ENCODE measurements around the gene ADGRG7. TPM values are rescaled to one million over a fixed set of nuclear protein-coding genes. Genes with fewer than 3 reads are reported as not detected.

The ADGRG7 gene
- total RNA-seq, 1 experiment from 2014 or later = not detected

GRCh38 chr3:100575704-100576103, 33.7 kb upstream of the ADGRG7 start:
- no TSS peak for BruUV-seq (replicated peaks)

GRCh38 chr3:100577382-100578008, 31.9 kb upstream of the ADGRG7 start:
- BruUV-seq (replicated peaks) = no TSS peak
- Histone ChIP-seq H3K27me3 (ENCODE audit: low read length) (no peaks in the 10 kb centered on the region), H3K9me3 (ENCODE audit: low read length) (no peaks in the 10 kb centered on the region), H3K36me3 (ENCODE audit: low read depth, low read length) (no peaks in the 10 kb centered on the region), H3K4me1 (ENCODE audit: insufficient read depth, low read length) (peaks cover 43% of the 10 kb centered on the region), H3K4me3 (ENCODE audit: low read length) (no peak overlapping the region), H3K9ac (ENCODE audit: low read length) (no peak overlapping the region), H3K79me2 (ENCODE audit: low read length) (no peaks in the 10 kb centered on the region), H3F3A (ENCODE audit: low read length, unreplicated experiment) (no peaks in the 10 kb centered on the region), H3K9me2 (replicated peaks; ENCODE audit: low read length) (no peaks in the 10 kb centered on the region), H2AFZ (ENCODE audit: low read length) (no peak overlapping the region), H4K20me1 (ENCODE audit: low read length) (no peaks in the 10 kb centered on the region), H3K27ac (ENCODE audit: low read length) (no peak overlapping the region), H3K4me2 (ENCODE audit: low read length) (no peak overlapping the region)
- no peak for ATAC-seq
- intact Hi-C loops (cut with micrococcal nuclease) = no loop called here
- POLR2A ChIA-PET (ENCODE audit: unreplicated experiment) = interaction anchor here (0.6 kb wide), 1 partner anchor 370 kb away, joined by 4 read pairs; no protein-coding TSS in a partner anchor
- TF ChIP-seq EZH2phosphoT487 (IDR thresholded peaks at IDR 0.05; ENCODE audit: borderline replicate concordance, low read length) (no peak), CTCF (conservative IDR thresholded peaks at IDR 0.05; ENCODE audit: low read depth, low read length) (peak; percentile 23; the same call in 1 of the 2 replicates), EZH2 (IDR thresholded peaks at IDR 0.05; ENCODE audit: low read length, unreplicated experiment) (no peak)
- no peak for DNase-seq
- CTCF ChIA-PET = no interaction called here

More at GRCh38 chr3:100575704-100576103, 33.7 kb upstream of the ADGRG7 start:
- Histone ChIP-seq H3K36me3 (ENCODE audit: low read depth, low read length) (no peaks in the 10 kb centered on the region), H3K4me3 (ENCODE audit: low read length) (no peak overlapping the region), H3K9ac (ENCODE audit: low read length) (no peak overlapping the region), H3K79me2 (ENCODE audit: low read length) (no peaks in the 10 kb centered on the region), H2AFZ (ENCODE audit: low read length) (no peak overlapping the region), H3K4me1 (ENCODE audit: insufficient read depth, low read length) (peaks cover 26% of the 10 kb centered on the region), H3F3A (ENCODE audit: low read length, unreplicated experiment) (no peaks in the 10 kb centered on the region), H3K4me2 (ENCODE audit: low read length) (no peak overlapping the region), H3K9me2 (replicated peaks; ENCODE audit: low read length) (no peaks in the 10 kb centered on the region), H4K20me1 (ENCODE audit: low read length) (no peaks in the 10 kb centered on the region), H3K27me3 (ENCODE audit: low read length) (no peaks in the 10 kb centered on the region), H3K9me3 (ENCODE audit: low read length) (no peaks in the 10 kb centered on the region), H3K27ac (ENCODE audit: low read length) (no peak overlapping the region)
- ATAC-seq (no peak), DNase-seq (no peak)
- intact Hi-C loops (cut with micrococcal nuclease) = no loop called here
- ChIA-PET POLR2A (ENCODE audit: unreplicated experiment) (no interaction called here), CTCF (interaction anchor here (0.8 kb wide), 1 partner anchor 113 kb away, joined by 6 read pairs; no protein-coding TSS in a partner anchor)
- TF ChIP-seq CTCF (conservative IDR thresholded peaks at IDR 0.05; ENCODE audit: low read depth, low read length) (no peak), EZH2 (IDR thresholded peaks at IDR 0.05; ENCODE audit: low read length, unreplicated experiment) (no peak), EZH2phosphoT487 (IDR thresholded peaks at IDR 0.05; ENCODE audit: borderline replicate concordance, low read length) (no peak)

DNA sequence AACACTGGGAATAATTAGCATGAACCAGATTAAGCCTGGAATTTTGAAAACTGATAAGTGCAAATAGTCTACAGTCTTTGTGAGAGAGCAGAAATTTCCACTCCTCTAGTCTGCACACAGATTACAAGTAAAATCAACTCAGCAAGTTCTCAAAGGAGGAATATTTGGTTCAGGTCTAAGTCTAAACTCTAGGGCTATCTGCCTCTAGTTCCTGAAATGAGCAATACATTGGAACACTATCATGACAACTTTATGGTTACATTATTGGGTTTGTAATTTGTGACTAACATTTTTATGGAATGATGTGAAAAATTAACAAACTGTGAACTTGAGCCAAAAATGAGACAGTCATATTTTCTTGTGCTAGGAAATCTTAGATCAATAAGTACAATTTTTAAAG, 30.8 kb upstream of the ADGRG7 start:
- H2AFZ ChIP-seq (ENCODE audit: low read length) = no peak overlapping the region
- ChIA-PET POLR2A (ENCODE audit: unreplicated experiment) (no interaction called here), CTCF (no interaction called here)
- no TSS peak for BruUV-seq (replicated peaks)
- intact Hi-C loops (cut with micrococcal nuclease) = no loop called here
- DNase-seq (peak; percentile 60), ATAC-seq (peak; percentile 45)
- no peak overlapping the region for H3K9ac ChIP-seq (ENCODE audit: low read length)
- no peaks in the 10 kb centered on the region for H3F3A ChIP-seq (ENCODE audit: low read length, unreplicated experiment)
- TF ChIP-seq EZH2phosphoT487 (IDR thresholded peaks at IDR 0.05; ENCODE audit: borderline replicate concordance, low read length) = no peak
- TF ChIP-seq CTCF (conservative IDR thresholded peaks at IDR 0.05; ENCODE audit: low read depth, low read length) = no peak
- TF ChIP-seq EZH2 (IDR thresholded peaks at IDR 0.05; ENCODE audit: low read length, unreplicated experiment) = no peak
- no peaks in the 10 kb centered on the region for H3K9me2 ChIP-seq (replicated peaks; ENCODE audit: low read length)
- no peaks in the 10 kb centered on the region for H4K20me1 ChIP-seq (ENCODE audit: low read length)
- no peaks in the 10 kb centered on the region for H3K79me2 ChIP-seq (ENCODE audit: low read length)
- H3K4me2 ChIP-seq (ENCODE audit: low read length) = peak overlapping the region; percentile 19; the same call in 1 of the 2 replicates
- H3K9me3 ChIP-seq (ENCODE audit: low read length) = no peaks in the 10 kb centered on the region
- peak overlapping the region; percentile 18; the same call in 1 of the 2 replicates for H3K27ac ChIP-seq (ENCODE audit: low read length)
- peaks cover 48% of the 10 kb centered on the region for H3K4me1 ChIP-seq (ENCODE audit: insufficient read depth, low read length)
- no peaks in the 10 kb centered on the region for H3K27me3 ChIP-seq (ENCODE audit: low read length)
- H3K36me3 ChIP-seq (ENCODE audit: low read depth, low read length) = no peaks in the 10 kb centered on the region
- no peak overlapping the region for H3K4me3 ChIP-seq (ENCODE audit: low read length)

All from PC-3 (cell line).